Breast epithelium (tissue), 3 donors: ENCODE data around the gene ADAT3.
"Not testable (repeated sequence)": the region's sequence is repeated elsewhere in the genome, so short reads cannot be mapped to it uniquely, and the experiment has no call there.

Experiments used
- POLR2A ChIP-seq: fragments of 450-650 bp; IDR thresholded peaks from one replicate; pipeline ENCODE4 v1.6.1; 2016; ENCODE audit warnings: antibody characterized with exemption, mild to moderate bottlenecking, moderate library complexity
- TF ChIP-seq, protein P1 (sequence below), 3 donors: fragments of 450-650 bp; IDR thresholded peaks; one replicate each; pipeline ENCODE4 v1.5.1; 2016 to 2017; ENCODE audit warnings: antibody characterized with exemption in 3 of 3, mild to moderate bottlenecking in 3 of 3, moderate library complexity in 3 of 3

GRCh38 chr19:1879982-1880381 lies 25.2 kb upstream of the ADAT3 start:
- TF ChIP-seq, protein P1, sequence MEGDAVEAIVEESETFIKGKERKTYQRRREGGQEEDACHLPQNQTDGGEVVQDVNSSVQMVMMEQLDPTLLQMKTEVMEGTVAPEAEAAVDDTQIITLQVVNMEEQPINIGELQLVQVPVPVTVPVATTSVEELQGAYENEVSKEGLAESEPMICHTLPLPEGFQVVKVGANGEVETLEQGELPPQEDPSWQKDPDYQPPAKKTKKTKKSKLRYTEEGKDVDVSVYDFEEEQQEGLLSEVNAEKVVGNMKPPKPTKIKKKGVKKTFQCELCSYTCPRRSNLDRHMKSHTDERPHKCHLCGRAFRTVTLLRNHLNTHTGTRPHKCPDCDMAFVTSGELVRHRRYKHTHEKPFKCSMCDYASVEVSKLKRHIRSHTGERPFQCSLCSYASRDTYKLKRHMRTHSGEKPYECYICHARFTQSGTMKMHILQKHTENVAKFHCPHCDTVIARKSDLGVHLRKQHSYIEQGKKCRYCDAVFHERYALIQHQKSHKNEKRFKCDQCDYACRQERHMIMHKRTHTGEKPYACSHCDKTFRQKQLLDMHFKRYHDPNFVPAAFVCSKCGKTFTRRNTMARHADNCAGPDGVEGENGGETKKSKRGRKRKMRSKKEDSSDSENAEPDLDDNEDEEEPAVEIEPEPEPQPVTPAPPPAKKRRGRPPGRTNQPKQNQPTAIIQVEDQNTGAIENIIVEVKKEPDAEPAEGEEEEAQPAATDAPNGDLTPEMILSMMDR (IDR thresholded peaks at IDR 0.05): not testable (repeated sequence)
- not testable (repeated sequence) for TF ChIP-seq POLR2A
